K562 (cell line): ENCODE measurements around the gene RAD54L. TPM values are rescaled to one million over a fixed set of nuclear protein-coding genes. Genes with fewer than 3 reads are reported as not detected.

ENCODE experiments used
- CLOCK ChIP-seq: fragments of 250-450 bp; sonication (Bioruptor Pico); IDR thresholded peaks from 2 replicates; pipeline ENCODE4 v1.4.0; 2020; ENCODE audit warnings: mild to moderate bottlenecking, moderate library complexity, borderline replicate concordance
- COPS2 ChIP-seq: fragments of 450-650 bp; conservative IDR thresholded peaks from 2 replicates; pipeline ENCODE4 v1.6.1; 2016; ENCODE audit warnings: mild to moderate bottlenecking, moderate library complexity
- CTBP1 ChIP-seq: fragments of 450-650 bp; IDR thresholded peaks from 2 replicates; pipeline ENCODE4 v1.6.1; 2016; ENCODE audit warnings: borderline replicate concordance
- HMGXB4 ChIP-seq: sonication (generic); formaldehyde crosslinking; IDR thresholded peaks from 2 replicates; pipeline ENCODE4 v1.8.1; 2023; ENCODE audit warnings: mild to moderate bottlenecking, missing genetic modification reagents
- MNT ChIP-seq, 2 experiments: fragments of 450-650 bp; conservative IDR thresholded peaks; 2 replicates each; pipeline ENCODE4 v1.6.1; 2017; ENCODE audit warnings: mild to moderate bottlenecking in 2 of 2, moderate library complexity in 2 of 2
- MYC ChIP-seq, 2 experiments: fragments of 250-450 bp in 1 of 2; sonication (Bioruptor Pico) in 1 of 2; IDR thresholded peaks; 2 replicates each; pipeline versions ENCODE4 v1.5.1 to v1.6.1; 2012 to 2021; ENCODE audit warnings: low read depth in 2 of 2, borderline replicate concordance in 1 of 2, improper control_type of control experiment in 1 of 2, low read length in 1 of 2, mild to moderate bottlenecking in 1 of 2, moderate library complexity in 1 of 2
- NR1H2 ChIP-seq: sonication (generic); formaldehyde crosslinking; IDR thresholded peaks from 2 replicates; pipeline ENCODE4 v1.4.0; 2020; ENCODE audit warnings: mild to moderate bottlenecking, missing genetic modification reagents
- RAD21 ChIP-seq, 2 experiments: fragments of 250-450 bp in 1 of 2; fragments of 450-650 bp in 1 of 2; sonication (Bioruptor Pico) in 1 of 2; formaldehyde crosslinking in 1 of 2; IDR thresholded peaks in 1 of 2; conservative IDR thresholded peaks in 1 of 2; 2 replicates each; pipeline versions ENCODE4 v1.4.0 to v1.8.0; 2020 to 2022; ENCODE audit warnings: mild to moderate bottlenecking in 2 of 2, moderate library complexity in 1 of 2
- SUPT5H ChIP-seq: fragments of 450-650 bp; IDR thresholded peaks from 2 replicates; pipeline ENCODE4 v1.6.1; 2016
- ZNF75A ChIP-seq: fragments of 450-650 bp; formaldehyde crosslinking; IDR thresholded peaks from 2 replicates; pipeline ENCODE4 v1.4.0; 2020; ENCODE audit warnings: mild to moderate bottlenecking
- polyA plus RNA-seq, 8 experiments: library from polyadenylated mRNA; depleted of rRNA in 4 of 8; stranded (reverse) in 5 of 8; unstranded in 3 of 8; fragments of >200 nt; fragmentation: Nextera tagmentation in 2 of 8; fragmentation: Illumina TruSeq in 1 of 8; extraction: Ambion mirVana in 2 of 8; extraction: Trizol in 1 of 8; gene quantifications; 2 replicates each; pipeline versions ENCODE4 v1.2.1 to v1.2.3, GENCODE V29; 2011 to 2014; ENCODE audit warnings: inconsistent platforms in 1 of 8, missing spikeins in 1 of 8
- total RNA-seq, 7 experiments: library from RNA; depleted of rRNA in 6 of 7; stranded (reverse); fragments of >200 nt in 6 of 7; fragmentation: Illumina TruSeq in 2 of 7; extraction: Trizol in 2 of 7; gene quantifications; 2 replicates each; pipeline versions ENCODE4 v1.2.1 to v1.2.3, GENCODE V29; 2011 to 2021; ENCODE audit warnings: low replicate concordance in 1 of 7

The RAD54L gene
- total and polyA plus RNA-seq, 9 of the 15 experiments (the other 6 are each of a cell fraction or from before 2014, with no cell fraction given) = 17.9 to 92.3 (median 37.5) TPM

- TF ChIP-seq RAD21 (CRISPR knock-in tag; conservative IDR thresholded peaks at IDR 0.05 in 1 of 2, IDR thresholded peaks at IDR 0.05 in 1 of 2) (no peak), COPS2 (no peak), CTBP1 (peak; percentile 48), HMGXB4 (CRISPR knock-in tag) (peak; percentile 11; the same call in 1 of the 2 replicates), CLOCK (CRISPR knock-in tag) (no peak), ZNF75A (CRISPR knock-in tag) (no peak), NR1H2 (CRISPR knock-in tag) (no peak), MYC (IDR thresholded peaks at IDR 0.05; ENCODE audit: low read depth, low read length) (peak; percentile 94), MYC (CRISPR knock-in tag; IDR thresholded peaks at IDR 0.05; ENCODE audit: borderline replicate concordance, low read depth) (peak; percentile 92; the same call in 1 of the 2 replicates), SUPT5H (peak; percentile 22), MNT (conservative IDR thresholded peaks at IDR 0.05) (peak; percentile 59 to 77)
Observed at GRCh38 chr1:46246548-46247435, 771 bp upstream of the RAD54L start (continued).
